Type B pancreatic cell (in vitro differentiated cells): Measurements from ENCODE around the gene ZSWIM8. TPM values are rescaled to one million over a fixed set of nuclear protein-coding genes. Genes with fewer than 3 reads are reported as not detected.
A peak's percentile ranks its signal among the peaks of the same experiment; 100 is the strongest.

Experiments used
- DNase-seq: peaks from one replicate; pipeline ENCODE4 v3.0.0; 2021; ENCODE audit warnings: mixed read lengths; ENCODE audit not compliant: unreplicated experiment; ENCODE audit errors: extremely low spot score
- H3K27ac Mint-ChIP-seq: 2 replicates; pipeline ENCODE4 v1.8.0; 2021; ENCODE audit warnings: mild to moderate bottlenecking, mixed read lengths
- H3K27me3 Mint-ChIP-seq: 2 replicates; pipeline ENCODE4 v1.8.0; 2021; ENCODE audit warnings: mixed read lengths
- H3K36me3 Mint-ChIP-seq: 2 replicates; pipeline ENCODE4 v1.8.0; 2021; ENCODE audit warnings: mixed read lengths
- H3K4me1 Mint-ChIP-seq: one replicate; pipeline ENCODE4 v1.8.0; 2021; ENCODE audit warnings: mixed read lengths; ENCODE audit not compliant: unreplicated experiment
- H3K4me3 Mint-ChIP-seq: 2 replicates; pipeline ENCODE4 v1.8.0; 2021; ENCODE audit warnings: mild to moderate bottlenecking, mixed read lengths
- H3K9me3 Mint-ChIP-seq: 2 replicates; pipeline ENCODE4 v1.8.0; 2021; ENCODE audit warnings: mixed read lengths
- CTCF ChIP-seq: fragments of 200-600 bp; sonication (generic); conservative IDR thresholded peaks from 2 replicates; pipeline ENCODE4 v1.5.0; 2021; ENCODE audit warnings: antibody characterized with exemption, mild to moderate bottlenecking
- total RNA-seq: library from RNA; stranded (reverse); gene quantifications from 2 replicates; pipeline ENCODE4 v1.2.1, GENCODE V29; 2021; ENCODE audit warnings: low replicate concordance

Gene ZSWIM8
- total RNA-seq, 1 donor from 2014 or later, result 139 TPM

- Mint-ChIP-seq H3K36me3 (peaks cover 34% of the 10 kb centered on the region), H3K27me3 (no peaks in the 10 kb centered on the region), H3K4me3 (no peak overlapping the region), H3K4me1 (peaks cover 8% of the 10 kb centered on the region), H3K9me3 (no peaks in the 10 kb centered on the region), H3K27ac (peak overlapping the region; percentile 24)
- no peak for TF ChIP-seq CTCF
- DNase-seq, result no peak
These were observed 16.0 kb upstream of the ZSWIM8 start for GRCh38 chr10:73769396-73769795.

- Mint-ChIP-seq H3K27ac (peak overlapping the region; percentile 90), H3K4me1 (peaks cover 19% of the 10 kb centered on the region), H3K36me3 (peaks cover 17% of the 10 kb centered on the region), H3K27me3 (no peaks in the 10 kb centered on the region), H3K4me3 (peak overlapping the region; percentile 95), H3K9me3 (no peaks in the 10 kb centered on the region)
- DNase-seq, result no peak
- no peak for TF ChIP-seq CTCF
These were observed 13.6 kb upstream of the ZSWIM8 start for GRCh38 chr10:73771722-73772280.

GRCh38 chr10:73772281-73773151 is 12.9 kb upstream of the ZSWIM8 start:
- Mint-ChIP-seq H3K9me3 (no peaks in the 10 kb centered on the region), H3K27ac (peak overlapping the region; percentile 90)

GRCh38 chr10:73773152-73773879 is 12.1 kb upstream of the ZSWIM8 start:
- H3K27ac Mint-ChIP-seq, result peak overlapping the region; percentile 90
- peaks cover 15% of the 10 kb centered on the region for H3K36me3 Mint-ChIP-seq

More at GRCh38 chr10:73772281-73773151, 12.9 kb upstream of the ZSWIM8 start:
- Mint-ChIP-seq H3K27me3 (no peaks in the 10 kb centered on the region), H3K4me1 (peaks cover 19% of the 10 kb centered on the region), H3K4me3 (peak overlapping the region; percentile 95), H3K36me3 (peaks cover 19% of the 10 kb centered on the region)
- no peak for TF ChIP-seq CTCF
- DNase-seq, result peak; percentile 88

More at GRCh38 chr10:73773152-73773879, 12.1 kb upstream of the ZSWIM8 start:
- no peaks in the 10 kb centered on the region for H3K9me3 Mint-ChIP-seq
- peak overlapping the region; percentile 95 for H3K4me3 Mint-ChIP-seq
- H3K4me1 Mint-ChIP-seq, result peaks cover 19% of the 10 kb centered on the region
- no peaks in the 10 kb centered on the region for H3K27me3 Mint-ChIP-seq
- TF ChIP-seq CTCF, result no peak
- no peak for DNase-seq
